ENCODE measurements around the gene SMARCAD1. TPM values are rescaled to one million over a fixed set of nuclear protein-coding genes. Genes with fewer than 3 reads are reported as not detected.

The SMARCAD1 gene
- total RNA-seq, 1 donor, result 14.7 TPM

DNA sequence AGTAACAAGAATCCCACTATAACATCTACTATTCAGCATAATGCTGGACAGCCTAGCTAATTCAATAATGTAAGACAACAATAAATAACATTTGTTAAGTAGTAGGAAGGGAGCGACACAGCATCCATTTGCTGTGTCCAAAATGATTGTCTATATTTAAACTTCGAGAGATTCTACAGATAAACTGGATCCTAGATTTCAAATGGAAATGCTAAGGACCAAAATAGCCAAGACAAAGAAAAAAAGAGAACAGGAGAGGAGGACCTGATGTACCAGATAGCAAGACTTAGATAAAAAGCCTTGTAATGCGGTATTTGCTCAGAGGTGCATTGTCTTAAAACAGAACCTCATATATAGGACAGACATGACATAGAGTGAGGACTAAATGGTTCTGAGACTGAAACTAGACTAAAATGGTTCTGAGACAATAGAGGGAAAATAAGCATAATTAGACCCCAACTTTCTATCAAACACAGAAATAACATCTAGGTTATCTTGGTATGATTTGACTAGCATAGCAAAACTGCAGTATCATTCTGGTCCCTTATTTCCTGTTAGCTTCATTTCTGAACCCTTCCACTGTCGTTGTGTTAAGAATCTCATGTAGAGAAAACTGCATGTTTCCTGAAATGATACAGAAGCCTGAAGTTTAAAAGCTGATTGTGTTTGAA, 131.2 kb downstream of the SMARCAD1 start:
- no peaks in the 10 kb centered on the region for H3K9me3 ChIP-seq (ENCODE audit: low read depth, low read length)
- H3K4me1 ChIP-seq (ENCODE audit: insufficient read depth, low read length), result peaks cover 5% of the 10 kb centered on the region
- H3K27me3 ChIP-seq (ENCODE audit: insufficient read depth, low read length), result no peaks in the 10 kb centered on the region
- H3K4me3 ChIP-seq (ENCODE audit: low read length), result no peak overlapping the region

DNA sequence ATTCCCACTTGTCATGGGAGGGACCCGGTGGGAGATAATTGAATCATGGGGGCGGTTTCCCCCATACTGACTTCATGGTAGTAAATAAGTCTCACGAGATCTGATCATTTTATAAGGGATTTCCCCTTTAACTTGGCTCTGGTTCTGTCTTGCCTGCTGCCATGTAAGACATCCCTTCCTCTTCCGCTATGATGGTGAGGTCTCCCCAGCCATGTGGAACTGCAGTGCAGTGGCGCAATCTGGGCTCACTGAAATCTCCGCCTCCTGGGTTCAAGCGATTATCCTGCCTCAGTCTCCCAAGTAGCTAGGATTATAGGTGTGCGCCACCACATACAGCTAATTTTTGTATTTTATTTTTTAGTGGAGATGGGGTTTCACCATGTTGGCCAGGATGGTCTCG, 132.1 kb downstream of the SMARCAD1 start:
- H3K4me1 ChIP-seq (ENCODE audit: insufficient read depth, low read length), result peaks cover 7% of the 10 kb centered on the region
- no peak overlapping the region for H3K4me3 ChIP-seq (ENCODE audit: low read length)
- H3K27me3 ChIP-seq (ENCODE audit: insufficient read depth, low read length), result no peaks in the 10 kb centered on the region
- H3K9me3 ChIP-seq (ENCODE audit: low read depth, low read length), result no peaks in the 10 kb centered on the region

Other genes with a start within 250 kb of the SMARCAD1 start
- gene HPGDS, start 135.0 kb downstream of the SMARCAD1 start, total RNA-seq, result not detected
- gene PDLIM5, start 244.1 kb downstream of the SMARCAD1 start, total RNA-seq, result 72.1 TPM

Measured in mononuclear cell (primary cell).